ENCODE measurements around the gene RPL39.

- no peak for TF ChIP-seq CTCF (IDR thresholded peaks at IDR 0.05; ENCODE audit: low read depth, low read length)
- no peak for TF ChIP-seq EZH2phosphoT487 (IDR thresholded peaks at IDR 0.05; ENCODE audit: low read depth)
These were observed 10.1 kb upstream of the RPL39 start for GRCh38 chrX:119801253-119802221.

Measured in OCI-LY3 (cell line).